ENCODE results near the gene DPP10. TPM values are rescaled to one million over a fixed set of nuclear protein-coding genes. Genes with fewer than 3 reads are reported as not detected.

DPP10 gene
- total and polyA plus RNA-seq, 9 donors: 0.12 to 5.9 (median 0.64) TPM; not detected in 3

- intact Hi-C loops (cut with DNase I): no loop called here
- Histone ChIP-seq H3K36me3 (no peaks in the 10 kb centered on the region), H3K4me3 (no peak overlapping the region), H3K9me3 (no peaks in the 10 kb centered on the region), H3K27ac (no peak overlapping the region), H3K4me1 (ENCODE audit: insufficient read depth) (no peaks in the 10 kb centered on the region), H3K27me3 (no peaks in the 10 kb centered on the region)
- WGBS, 3 donors: 23 to 35% (median 25%) methylated on average over 1 of the region's 1 CpG
- no peak for DNase-seq
- no peak for TF ChIP-seq POLR2A (IDR thresholded peaks at IDR 0.05)
- no peak for TF ChIP-seq EP300 (IDR thresholded peaks at IDR 0.05)
- TF ChIP-seq, protein P1, sequence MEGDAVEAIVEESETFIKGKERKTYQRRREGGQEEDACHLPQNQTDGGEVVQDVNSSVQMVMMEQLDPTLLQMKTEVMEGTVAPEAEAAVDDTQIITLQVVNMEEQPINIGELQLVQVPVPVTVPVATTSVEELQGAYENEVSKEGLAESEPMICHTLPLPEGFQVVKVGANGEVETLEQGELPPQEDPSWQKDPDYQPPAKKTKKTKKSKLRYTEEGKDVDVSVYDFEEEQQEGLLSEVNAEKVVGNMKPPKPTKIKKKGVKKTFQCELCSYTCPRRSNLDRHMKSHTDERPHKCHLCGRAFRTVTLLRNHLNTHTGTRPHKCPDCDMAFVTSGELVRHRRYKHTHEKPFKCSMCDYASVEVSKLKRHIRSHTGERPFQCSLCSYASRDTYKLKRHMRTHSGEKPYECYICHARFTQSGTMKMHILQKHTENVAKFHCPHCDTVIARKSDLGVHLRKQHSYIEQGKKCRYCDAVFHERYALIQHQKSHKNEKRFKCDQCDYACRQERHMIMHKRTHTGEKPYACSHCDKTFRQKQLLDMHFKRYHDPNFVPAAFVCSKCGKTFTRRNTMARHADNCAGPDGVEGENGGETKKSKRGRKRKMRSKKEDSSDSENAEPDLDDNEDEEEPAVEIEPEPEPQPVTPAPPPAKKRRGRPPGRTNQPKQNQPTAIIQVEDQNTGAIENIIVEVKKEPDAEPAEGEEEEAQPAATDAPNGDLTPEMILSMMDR (IDR thresholded peaks at IDR 0.05): no peak
Observed at GRCh38 chr2:115887209-115887776, 1444.9 kb downstream of the DPP10 start.

Small RNA genes lying within 50 kb of the gene (small RNA-seq; reads per million reads assigned to genes)
- gene RNU2-41P: 0.20 reads per million
